ENCODE measurements around the gene DENND1A.

DNA sequence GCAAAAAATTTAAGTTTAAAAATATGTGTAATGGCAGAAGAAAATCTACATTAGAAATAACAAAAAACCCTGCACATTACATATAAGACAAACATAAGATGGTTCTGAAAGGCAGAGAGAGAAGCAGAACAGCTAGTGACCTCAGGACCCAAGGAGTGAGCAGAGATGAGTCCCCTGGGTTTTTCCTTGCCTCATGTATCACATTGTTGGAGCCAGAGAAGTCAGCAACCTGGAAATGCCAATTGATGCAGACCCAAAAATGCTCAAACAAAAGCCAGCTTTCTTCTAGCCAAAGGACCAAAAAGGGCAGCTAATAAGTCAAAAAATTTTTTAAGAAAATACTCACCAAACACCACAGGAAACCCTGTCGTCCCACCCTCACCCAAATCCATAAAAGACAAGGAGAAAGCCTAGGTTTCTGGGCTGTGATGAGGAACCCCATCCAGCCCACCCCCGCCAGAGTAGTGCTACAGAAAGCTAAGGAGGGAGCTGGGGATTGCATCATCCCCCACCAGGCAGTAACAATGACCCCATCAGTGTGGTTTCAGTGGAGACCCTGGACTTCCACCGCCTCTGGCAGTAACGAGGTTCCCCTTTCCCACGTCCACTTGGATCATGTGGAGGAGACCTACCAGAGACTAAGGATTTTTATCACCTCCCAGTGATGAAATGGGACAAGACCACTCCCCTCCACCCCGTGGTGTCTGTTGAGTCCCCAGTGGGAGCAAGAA lies 17.6 kb downstream of the DENND1A start:
- TF ChIP-seq BHLHE40 (IDR thresholded peaks at IDR 0.05; ENCODE audit: borderline replicate concordance) (no peak), TARDBP (IDR thresholded peaks at IDR 0.05) (no peak), FOXA1 (IDR thresholded peaks at IDR 0.05) (no peak), HDGF (IDR thresholded peaks at IDR 0.05; ENCODE audit: borderline replicate concordance) (no peak), ZNF384 (IDR thresholded peaks at IDR 0.05) (no peak), ELF4 (IDR thresholded peaks at IDR 0.05) (no peak), NFRKB (IDR thresholded peaks at IDR 0.05) (no peak)

Measured in HEK293T (cell line).